Superior temporal gyrus (tissue), 1 donor: Measurements from ENCODE around the gene APPL1.
A peak's percentile ranks its signal among the peaks of the same experiment; 100 is the strongest.

Experiments used
- DNase-seq: peaks from one replicate; pipeline ENCODE4 v3.0.0-alpha.2; 2016; ENCODE audit errors: extremely low spot score

Gene APPL1, protein sequence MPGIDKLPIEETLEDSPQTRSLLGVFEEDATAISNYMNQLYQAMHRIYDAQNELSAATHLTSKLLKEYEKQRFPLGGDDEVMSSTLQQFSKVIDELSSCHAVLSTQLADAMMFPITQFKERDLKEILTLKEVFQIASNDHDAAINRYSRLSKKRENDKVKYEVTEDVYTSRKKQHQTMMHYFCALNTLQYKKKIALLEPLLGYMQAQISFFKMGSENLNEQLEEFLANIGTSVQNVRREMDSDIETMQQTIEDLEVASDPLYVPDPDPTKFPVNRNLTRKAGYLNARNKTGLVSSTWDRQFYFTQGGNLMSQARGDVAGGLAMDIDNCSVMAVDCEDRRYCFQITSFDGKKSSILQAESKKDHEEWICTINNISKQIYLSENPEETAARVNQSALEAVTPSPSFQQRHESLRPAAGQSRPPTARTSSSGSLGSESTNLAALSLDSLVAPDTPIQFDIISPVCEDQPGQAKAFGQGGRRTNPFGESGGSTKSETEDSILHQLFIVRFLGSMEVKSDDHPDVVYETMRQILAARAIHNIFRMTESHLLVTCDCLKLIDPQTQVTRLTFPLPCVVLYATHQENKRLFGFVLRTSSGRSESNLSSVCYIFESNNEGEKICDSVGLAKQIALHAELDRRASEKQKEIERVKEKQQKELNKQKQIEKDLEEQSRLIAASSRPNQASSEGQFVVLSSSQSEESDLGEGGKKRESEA

DNA sequence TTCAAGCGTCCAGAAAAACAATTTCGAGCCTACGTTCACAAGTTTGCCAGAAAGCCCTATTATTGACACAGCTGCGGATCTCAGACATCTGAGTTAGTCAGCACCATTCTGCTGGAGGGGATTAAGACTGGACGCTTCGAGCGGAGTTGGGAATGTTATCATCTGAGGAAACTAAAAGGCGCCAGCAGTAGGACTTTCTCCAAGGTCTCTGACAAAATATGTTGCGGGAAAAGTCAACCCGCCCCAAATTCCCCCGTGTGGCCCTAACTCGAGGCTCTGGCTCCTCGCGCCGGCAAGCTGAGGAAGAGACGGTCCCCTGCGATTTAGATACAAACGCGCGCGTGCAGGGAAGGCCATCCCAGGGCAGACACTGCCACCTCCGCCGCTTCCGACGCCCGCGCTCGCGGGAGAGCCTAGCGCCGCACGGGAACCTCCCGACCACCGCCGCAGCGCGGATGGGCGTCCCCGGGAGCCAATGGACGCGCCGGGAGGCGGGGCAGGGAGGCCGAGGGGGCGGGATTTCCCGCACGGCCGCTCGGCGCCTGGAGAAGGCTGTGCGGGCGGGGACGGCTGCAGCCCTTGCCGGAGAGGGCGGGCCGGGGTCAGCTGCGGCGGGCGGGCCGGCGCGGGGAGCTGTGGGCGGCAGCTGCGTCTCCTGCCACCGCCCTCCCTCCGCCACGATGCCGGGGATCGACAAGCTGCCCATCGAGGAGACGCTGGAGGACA is at the start of gene APPL1:
Gene APPL1, plus strand, starts transcription at position 526 of the 726 bp plus-strand sequence. Its CDS starts 155 bp downstream, at position 681.
- peak; percentile 93 for DNase-seq

DNA sequence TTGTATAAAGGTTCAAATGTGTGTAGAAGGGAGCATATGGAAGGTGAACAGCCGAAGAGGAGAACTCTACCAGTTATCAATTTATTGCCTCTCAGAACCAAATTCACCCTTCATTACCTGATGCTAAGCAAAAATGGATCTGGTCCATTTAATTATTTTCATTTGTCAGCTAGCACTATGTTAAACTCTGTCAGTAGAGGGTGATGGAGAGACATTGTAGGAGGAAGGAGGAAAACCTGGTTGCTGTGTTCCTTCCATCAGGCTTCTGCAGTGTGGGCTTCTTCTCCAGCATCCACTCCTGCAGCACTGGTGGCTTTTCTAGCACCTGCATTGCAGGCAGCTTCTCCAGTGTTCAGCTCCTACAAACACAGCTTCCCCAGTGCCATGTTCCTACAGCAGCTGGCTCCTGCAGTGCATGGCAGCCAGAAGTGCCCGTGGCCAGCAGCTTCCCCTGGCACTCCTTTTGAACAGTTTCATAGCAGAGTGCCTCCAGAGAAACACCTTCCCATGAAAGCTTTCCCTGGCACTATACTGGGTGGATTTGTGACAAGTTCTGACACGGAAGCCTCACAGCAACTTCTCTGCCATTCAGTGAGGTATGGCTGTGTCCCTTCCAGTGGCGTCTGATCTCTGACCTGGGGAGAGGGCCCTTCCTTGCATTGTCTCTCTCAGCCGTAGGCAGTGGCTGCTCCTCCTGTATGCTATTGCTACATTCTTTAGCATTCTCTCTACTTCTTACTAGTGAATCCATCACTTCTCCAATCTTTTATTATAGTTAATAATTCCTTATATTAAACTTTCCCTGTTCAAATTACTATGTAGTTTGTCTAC is 47.7 kb upstream of the APPL1 start:
- DNase-seq = no peak

DNA sequence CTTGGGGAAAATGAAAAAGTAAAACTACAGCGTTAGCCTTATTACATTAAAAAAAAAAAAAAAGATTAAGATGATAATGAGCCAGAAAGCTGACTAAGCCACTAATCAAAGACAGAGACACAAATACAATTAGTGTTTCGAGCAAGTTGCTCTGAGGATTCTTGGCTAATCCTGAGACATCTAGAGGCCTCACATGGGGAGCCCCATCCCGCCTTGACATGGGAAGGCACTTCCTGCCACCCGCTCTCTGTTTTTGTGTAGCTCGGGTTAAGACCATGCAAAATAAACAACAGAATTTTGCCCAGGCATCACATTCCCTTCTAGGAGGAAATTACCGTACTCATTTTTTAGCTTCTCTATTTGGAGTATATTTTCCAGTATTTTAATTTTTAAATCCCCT is 43.0 kb upstream of the APPL1 start:
- DNase-seq = no peak

DNA sequence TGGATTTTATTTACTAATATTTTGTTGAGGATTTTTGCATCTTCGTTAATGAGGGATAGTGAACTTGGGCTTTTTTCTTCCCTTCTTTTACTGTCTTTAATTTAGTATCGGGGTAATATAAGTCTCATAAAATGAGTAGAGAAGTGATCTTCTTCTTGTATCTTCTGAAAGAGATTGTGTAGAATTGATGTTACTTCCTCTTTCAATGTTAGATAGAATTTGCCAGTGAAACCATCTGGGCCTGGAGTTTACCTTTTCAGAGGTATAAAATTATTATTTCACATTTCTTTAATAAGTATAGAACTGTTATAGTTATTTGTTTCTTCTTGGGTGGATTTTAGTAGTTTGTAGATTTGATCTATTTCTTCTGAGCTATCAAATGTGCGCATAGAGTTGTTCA is 35.5 kb upstream of the APPL1 start:
- no peak for DNase-seq

DNA sequence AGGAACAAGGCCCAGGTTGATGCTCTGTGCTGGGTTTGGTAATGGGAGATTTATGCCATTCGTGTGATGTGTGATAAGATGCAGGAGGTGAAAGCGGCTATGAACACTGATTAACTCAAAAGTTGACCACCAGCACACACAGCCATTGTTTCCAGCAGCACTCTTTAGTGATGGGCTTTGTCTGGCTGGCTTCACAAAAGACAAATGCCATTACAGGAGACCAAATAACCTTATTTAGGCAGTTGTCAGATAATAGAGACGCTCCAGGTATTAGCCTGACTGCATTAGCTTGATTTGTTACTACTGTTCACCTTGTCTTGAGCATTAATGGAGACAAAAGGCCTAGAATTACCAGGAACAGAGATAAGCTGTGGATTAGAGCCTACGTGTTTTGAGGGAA is 32.9 kb upstream of the APPL1 start:
- DNase-seq = no peak

DNA sequence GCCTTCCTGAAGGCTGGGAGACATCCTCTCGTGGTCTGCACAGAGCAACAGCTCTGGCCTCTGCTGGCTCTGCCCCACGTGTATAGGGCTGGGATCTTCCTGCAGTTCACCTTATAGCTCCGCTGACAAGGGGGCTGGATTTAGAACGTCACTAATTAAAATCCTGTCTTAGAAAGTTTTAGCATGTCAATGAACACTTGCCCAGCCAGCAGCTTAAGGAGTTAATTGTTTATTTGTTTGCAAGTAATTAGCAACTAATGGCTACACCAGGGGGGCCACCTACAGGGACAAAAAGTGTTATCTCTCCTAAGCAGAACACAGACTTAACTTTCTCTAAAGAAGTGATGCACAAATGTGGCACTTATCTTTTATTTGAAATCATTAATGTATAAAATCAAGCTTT is 27.6 kb upstream of the APPL1 start, which contains the start of gene HESX1:
Gene HESX1, minus strand, starts transcription at position 84 of the 403 bp plus-strand sequence. Its CDS starts 60 bp downstream, at position 24.
- no peak for DNase-seq

DNA sequence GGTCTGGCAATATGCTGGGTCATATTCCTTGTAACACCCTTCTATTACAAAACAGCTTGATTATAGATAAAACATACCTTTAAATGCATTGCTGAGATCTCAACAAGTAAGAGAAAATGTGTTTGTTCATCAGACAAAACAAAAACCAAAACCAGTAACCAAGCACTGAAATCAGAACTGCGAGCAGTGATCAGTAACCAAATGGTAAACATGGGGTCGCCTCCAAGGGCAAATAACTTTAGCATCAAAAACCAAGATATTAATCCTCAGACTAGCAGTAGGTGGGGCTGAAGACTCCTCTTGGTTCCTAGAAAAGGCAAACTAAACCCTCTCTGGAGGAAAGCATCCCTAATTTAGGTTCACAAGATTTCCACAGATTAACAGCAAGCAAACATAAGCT is 21.1 kb upstream of the APPL1 start:
- no peak for DNase-seq

DNA sequence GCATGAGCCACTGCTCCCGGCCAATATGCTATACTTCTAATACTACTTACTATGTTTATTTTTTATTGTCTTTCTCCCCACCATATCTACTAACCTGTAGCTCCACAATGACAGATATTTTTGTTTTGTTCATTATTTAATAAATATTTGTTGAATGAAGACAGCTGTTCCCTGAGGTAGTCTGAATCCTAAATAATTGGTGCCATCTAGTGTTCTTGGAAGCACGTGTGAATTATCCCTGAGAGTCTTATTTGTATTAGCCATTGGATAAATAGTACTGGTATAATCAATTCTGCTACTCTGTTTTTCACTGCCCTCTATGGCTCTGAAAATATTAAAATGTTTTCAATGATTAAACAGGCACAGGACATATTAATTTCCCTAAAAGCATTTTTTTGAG is 5.6 kb upstream of the APPL1 start:
- peak; percentile 38 for DNase-seq

DNA sequence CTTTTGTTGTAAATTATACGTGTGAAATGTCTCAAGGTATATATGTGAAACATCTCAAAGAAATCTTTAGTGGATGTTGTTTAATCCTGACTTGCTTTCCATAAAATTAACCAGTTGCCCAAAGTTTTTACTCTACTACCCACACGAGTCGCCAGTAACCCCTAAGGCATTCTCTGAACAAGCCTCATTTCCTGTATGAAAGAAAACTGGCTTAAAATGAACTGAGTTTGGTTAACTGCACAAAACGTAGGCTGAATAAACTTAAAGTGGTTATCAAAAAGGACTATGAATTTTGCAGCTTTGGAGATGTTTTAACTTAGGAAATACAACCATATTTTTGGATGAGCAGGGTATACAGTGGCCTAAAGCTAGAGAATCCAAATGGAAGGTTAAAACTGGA is 2.7 kb upstream of the APPL1 start:
- DNase-seq = no peak

DNA sequence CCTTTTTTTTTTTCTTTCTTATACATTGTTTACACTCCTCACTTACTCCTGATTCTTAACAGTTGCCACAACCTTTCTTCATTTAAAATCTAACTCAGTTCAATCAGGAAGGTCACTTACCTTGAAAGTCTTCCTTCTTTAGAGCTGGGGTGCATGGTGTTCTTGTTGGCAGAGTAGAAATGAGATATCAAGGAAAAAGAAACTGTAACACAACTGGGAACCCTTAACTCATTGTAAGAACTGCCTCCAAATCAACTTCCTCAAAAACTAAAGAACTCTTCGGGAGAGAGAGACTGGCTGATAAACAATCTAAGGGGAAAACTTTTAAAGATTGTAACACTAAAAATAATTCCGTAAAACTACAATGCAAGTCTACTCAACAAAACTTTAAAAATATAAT is 1.4 kb upstream of the APPL1 start:
- peak; percentile 14 for DNase-seq

DNA sequence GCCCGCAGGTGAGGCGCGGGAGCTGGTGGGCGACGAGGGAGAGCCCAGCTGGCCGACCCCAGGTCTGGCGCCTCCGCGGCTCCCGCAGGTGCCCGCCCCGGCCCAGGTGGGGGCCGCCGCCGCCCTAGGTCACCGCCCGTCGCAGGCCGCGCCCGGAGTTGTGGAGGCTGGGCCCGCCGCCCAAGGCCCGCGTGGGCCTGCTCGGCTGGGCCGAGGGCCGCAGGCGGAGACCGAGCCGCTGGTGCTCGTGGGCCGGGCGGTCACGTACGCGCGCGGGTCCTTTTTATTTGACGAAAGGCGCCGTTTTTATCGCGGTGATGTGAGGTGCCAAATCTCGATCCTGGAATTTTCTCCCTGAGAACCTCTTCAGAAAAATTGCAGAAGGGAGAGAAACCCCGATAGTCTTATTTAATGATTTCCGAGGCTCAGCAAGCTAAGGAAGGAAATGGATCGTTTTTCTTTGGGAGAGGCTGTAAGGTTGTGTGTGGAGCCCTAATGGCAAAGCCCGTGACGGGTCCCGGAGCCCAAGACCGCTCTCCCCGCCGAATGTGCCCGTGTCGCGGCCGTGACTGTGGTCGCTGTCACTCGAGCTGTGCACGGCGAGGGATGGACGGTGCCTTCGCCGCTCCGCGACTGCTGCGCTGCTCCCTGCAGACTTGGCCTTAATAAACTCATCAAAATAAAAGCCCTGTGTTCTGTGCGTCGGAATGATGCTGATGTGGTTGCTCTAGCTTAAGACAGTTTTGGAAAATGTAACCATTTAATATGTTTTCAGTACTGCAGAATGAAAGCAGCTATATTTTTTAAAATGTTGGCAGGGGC is 612 bp downstream of the APPL1 start:
- peak; percentile 81 for DNase-seq

DNA sequence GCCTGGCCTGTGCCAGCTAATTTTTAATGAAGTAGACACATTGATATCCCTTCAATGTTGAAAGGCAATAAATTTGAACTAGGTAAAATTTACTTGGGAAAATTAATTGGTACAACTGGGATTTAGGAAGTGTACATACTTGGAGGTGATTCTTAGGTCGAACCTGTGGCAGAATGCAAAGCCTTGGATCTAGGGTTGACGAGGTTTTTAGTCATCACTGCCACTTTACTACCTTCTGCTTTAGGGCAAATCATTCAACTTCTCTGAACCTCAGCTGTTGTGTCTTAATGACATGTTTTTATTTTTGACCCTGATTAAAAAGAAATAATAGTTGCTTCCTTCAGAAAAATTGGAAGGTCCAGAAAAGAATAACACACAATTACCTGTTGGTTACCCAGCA is 2.5 kb downstream of the APPL1 start:
- no peak for DNase-seq

DNA sequence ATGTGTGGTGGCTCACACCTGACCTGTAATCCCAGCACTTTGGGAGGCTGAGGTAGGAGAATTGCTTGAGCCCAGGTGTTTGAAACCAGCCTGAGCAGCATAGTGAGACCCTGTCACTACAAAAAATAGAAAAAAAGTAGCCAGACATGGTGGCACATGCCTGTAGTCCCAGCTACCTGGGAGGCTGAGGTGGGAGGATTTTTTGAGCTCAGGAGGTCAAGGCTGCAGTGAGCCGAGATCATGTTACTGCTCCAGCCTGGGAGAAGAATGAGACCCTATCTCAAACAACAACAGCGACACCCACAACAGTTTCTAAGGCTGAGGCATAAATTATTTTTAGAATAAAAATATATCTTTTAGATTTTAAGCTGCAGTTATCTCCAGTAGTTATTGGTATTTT is 6.3 kb downstream of the APPL1 start:
- DNase-seq = no peak

DNA sequence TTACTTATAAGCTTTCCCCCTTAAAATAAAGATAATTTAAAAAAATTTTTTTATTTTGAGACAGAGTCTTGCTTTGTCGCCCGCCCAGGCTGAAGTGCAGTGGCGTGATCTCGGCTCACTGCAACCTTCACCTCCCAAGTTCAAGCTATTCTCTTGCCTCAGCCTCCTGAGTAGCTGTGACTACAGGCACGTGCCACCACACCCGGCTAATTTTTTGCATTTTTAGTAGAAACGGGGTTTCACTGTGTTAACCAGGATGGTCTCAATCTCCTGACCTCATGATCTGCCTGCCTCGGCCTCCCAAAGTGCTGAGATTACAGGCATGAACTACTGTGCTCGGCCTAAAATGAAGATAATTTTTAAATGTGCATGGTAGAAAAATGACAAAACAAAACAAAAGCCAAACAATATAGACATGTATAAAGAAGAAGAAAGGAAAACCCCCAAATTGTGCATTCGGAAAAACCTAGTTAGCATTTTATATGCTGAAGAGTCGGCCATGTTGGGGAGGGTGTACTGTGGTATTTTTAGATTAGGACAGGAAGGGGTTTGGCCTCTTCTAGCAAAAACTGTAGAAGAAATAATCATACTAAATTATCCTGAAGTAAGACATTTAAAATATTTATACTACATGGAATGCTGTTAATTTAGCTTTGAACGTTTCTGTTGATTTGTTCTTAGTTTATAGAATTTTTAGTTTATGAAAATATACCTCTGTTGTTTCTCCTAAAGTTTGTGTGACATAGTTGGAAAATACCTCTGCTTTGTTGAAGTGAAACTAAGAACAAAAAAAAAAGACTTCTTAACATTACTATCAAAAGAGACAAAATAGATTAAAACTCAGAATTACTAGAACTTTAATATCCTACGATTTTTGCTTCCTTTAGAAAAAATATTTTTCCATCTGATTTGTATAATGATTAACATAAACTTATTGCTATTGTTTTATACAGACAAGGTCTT is 7.4 kb downstream of the APPL1 start:
- DNase-seq = no peak

DNA sequence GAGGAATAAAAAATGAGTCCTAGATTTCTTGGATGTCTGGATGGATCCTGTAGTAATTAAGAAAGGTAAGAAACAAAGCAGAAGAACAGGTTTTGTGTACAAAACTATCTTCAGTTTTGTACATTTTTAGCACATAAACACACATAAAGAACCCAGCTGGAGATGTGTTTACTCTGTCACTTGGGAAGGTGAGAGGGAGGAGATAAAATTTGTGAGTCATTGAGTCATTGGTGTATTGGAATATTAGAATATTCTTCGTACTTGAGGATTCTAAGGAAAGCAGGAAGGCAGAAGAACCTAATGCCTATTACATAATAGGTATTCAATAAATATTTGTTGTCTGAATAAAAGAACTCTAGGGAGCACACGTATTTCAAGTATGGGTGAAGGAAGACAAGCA is 17.4 kb downstream of the APPL1 start:
- no peak for DNase-seq

DNA sequence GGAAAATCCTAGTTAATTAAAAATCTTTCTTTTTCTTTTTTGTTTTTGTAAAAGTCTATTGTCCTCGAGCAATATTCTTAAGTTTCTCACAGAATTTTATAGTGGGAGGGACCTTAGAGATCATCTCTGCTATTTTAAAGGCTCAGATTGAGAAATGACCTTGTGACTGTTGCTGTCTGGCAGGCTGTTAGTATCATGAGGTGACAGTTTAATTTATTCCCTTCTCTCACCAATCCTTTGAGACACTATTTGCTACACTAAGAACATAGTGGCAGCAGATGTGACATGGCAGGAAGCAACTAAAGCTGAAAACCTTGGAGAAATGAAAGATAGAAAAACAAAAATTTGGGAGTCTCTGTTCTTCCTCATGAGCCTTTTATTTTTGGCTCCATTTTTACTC is 24.9 kb downstream of the APPL1 start:
- DNase-seq = no peak

DNA sequence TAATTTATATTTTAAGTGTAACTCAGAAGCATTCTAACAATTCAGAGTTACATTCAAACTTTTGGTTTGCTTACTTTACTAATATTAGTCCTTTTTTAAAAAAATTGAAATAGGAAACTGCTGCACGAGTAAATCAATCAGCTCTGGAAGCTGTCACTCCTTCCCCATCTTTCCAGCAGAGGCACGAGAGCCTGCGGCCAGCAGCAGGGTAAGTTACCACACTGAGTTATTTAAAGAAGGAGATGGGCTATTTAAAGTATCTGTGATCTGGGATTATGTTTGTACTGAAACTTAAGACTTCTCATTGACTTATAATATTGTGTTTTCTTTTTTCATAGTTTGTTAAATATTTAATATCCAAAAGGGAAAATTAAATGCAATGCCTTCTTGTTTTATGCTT is 29.3 kb downstream of the APPL1 start:
- DNase-seq = no peak

DNA sequence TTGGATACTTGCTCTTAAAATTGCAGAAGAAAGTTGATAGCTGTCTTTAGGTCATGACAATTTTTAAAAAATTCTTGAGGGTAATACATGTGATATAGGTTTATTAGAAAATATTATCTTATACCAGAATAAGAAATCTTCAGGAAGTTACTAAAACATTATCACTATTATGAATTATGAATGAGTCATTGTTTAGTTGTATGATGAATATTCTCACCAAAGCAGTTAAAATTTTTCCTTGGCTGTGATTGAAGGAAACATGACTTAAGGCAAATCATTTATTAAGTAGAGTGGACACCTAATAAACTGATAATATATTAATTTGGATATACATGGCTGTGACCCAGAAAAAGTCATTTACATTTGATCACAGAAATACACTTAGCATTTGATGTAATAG is 30.1 kb downstream of the APPL1 start:
- DNase-seq = no peak

DNA sequence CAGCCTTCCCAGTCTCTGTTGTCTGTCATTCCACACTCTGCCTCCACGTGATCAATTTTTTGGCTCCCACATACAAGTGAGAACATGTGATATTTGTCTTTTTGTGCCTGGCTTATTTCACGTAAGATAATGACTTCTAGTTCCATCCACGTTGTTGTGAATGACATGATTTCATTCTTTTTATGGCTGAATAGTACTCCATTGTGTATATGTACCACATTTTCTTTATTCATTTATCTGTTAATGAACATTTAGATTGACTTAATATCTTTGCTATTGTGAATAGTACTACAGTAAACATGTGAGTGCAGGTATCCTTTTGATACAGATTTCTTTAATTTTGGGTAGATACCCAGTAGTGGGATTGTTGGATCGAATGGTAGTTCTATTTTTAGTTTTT is 33.6 kb downstream of the APPL1 start:
- no peak for DNase-seq

DNA sequence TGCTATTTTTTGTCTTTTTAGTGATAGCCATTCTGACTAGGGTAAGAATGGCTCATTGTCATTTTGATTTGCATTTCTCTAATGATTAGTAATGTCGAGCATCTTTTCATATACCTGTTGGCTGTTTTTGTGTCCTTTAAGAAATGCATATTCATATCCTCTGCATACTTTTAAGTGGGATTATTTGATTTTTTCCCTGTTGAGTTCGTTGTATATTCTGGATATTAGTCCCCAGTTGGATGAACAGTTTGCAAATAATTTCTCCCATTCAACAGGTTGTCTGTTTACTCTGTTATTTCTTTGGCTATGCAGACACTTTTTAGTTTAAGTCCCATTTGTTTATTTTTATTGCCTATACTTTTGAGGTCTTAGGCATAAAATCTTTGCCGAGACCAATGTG is 34.4 kb downstream of the APPL1 start:
- no peak for DNase-seq
